HCT116 (cell line): ENCODE results near the gene EPS15.

Experiments
- CTCF ChIP-seq, 3 experiments: fragments of 200-600 bp in 1 of 3; sonication (generic) in 1 of 3; IDR thresholded peaks in 2 of 3; conservative IDR thresholded peaks in 1 of 3; 2 replicates each; pipeline ENCODE4 v1.5.1; 2012 to 2017; ENCODE audit warnings: low read depth in 2 of 3, low read length in 2 of 3, antibody characterized with exemption in 1 of 3, borderline replicate concordance in 1 of 3, control low read depth in 1 of 3, mild to moderate bottlenecking in 1 of 3, mixed read lengths in 1 of 3, mixed run types in 1 of 3, moderate library complexity in 1 of 3; ENCODE audit not compliant: insufficient read depth in 1 of 3
- EGR1 ChIP-seq: IDR thresholded peaks from 2 replicates; pipeline ENCODE4 v1.6.1; 2012; ENCODE audit warnings: low read depth
- POLR2AphosphoS5 ChIP-seq: IDR thresholded peaks from 2 replicates; pipeline ENCODE4 v1.6.1; 2011; ENCODE audit warnings: mild to moderate bottlenecking, low read depth, low read length, moderate library complexity

GRCh38 chr1:51425955-51426354 lies 93.1 kb downstream of the EPS15 start:
- TF ChIP-seq CTCF (IDR thresholded peaks at IDR 0.05 in 2 of 3, conservative IDR thresholded peaks at IDR 0.05 in 1 of 3; ENCODE audit: borderline replicate concordance in 1 of 3, insufficient read depth in 1 of 3, low read depth in 2 of 3, low read length in 2 of 3) (no peak), POLR2AphosphoS5 (no peak), EGR1 (no peak)
